ENCODE measurements around the gene KLC4.

The KLC4 gene

GRCh38 chr6:43059168-43060033 is at the start of gene KLC4, which contains the start of gene MRPL2:
KLC4 (plus strand) TSS chr6:43059631; CDS start chr6:43061336, 1,705 bp downstream.
MRPL2 (minus strand) TSS chr6:43059434; CDS start chr6:43059381, 53 bp downstream.
- in situ Hi-C loops (cut with MboI; ENCODE audit: low sequenced_read_pairs) = loop anchor here (10.0 kb wide), 1 partner anchor 85 kb away; no protein-coding TSS in a partner anchor

- in situ Hi-C loops (cut with MboI; ENCODE audit: low sequenced_read_pairs) = no loop called here
Measured at GRCh38 chr6:43011207-43011606, 48.2 kb upstream of the KLC4 start.

GRCh38 chr6:43012364-43012763 is 47.1 kb upstream of the KLC4 start:
- in situ Hi-C loops (cut with MboI; ENCODE audit: low sequenced_read_pairs) = no loop called here

GRCh38 chr6:43013097-43013842 is 46.2 kb upstream of the KLC4 start:
- in situ Hi-C loops (cut with MboI; ENCODE audit: low sequenced_read_pairs) = no loop called here

- in situ Hi-C loops (cut with MboI; ENCODE audit: low sequenced_read_pairs) = no loop called here
Measured at GRCh38 chr6:43013843-43014433, 45.5 kb upstream of the KLC4 start, which contains the start of the genes KLHDC3 and MEA1. KLHDC3 (plus strand) TSS chr6:43014249; CDS start chr6:43017193, 2,944 bp downstream. MEA1 (minus strand) TSS chr6:43013946; CDS start chr6:43013813, 133 bp downstream.

- in situ Hi-C loops (cut with MboI; ENCODE audit: low sequenced_read_pairs) = no loop called here
Measured at GRCh38 chr6:43014434-43014909, 45.0 kb upstream of the KLC4 start.

GRCh38 chr6:43016176-43016942 is 43.1 kb upstream of the KLC4 start:
- in situ Hi-C loops (cut with MboI; ENCODE audit: low sequenced_read_pairs) = no loop called here

GRCh38 chr6:43016943-43017334 is 42.5 kb upstream of the KLC4 start:
- in situ Hi-C loops (cut with MboI; ENCODE audit: low sequenced_read_pairs) = no loop called here

GRCh38 chr6:43019152-43019551 is 40.3 kb upstream of the KLC4 start:
- in situ Hi-C loops (cut with MboI; ENCODE audit: low sequenced_read_pairs) = no loop called here

GRCh38 chr6:43020052-43020705 is 39.3 kb upstream of the KLC4 start:
- in situ Hi-C loops (cut with MboI; ENCODE audit: low sequenced_read_pairs) = no loop called here

GRCh38 chr6:43020847-43021246 is 38.6 kb upstream of the KLC4 start:
- in situ Hi-C loops (cut with MboI; ENCODE audit: low sequenced_read_pairs) = no loop called here

- in situ Hi-C loops (cut with MboI; ENCODE audit: low sequenced_read_pairs) = no loop called here
Measured at GRCh38 chr6:43021270-43022047, 38.0 kb upstream of the KLC4 start, which contains the start of gene RRP36. RRP36 (plus strand) TSS chr6:43021623; CDS start chr6:43021655, 32 bp downstream.

- in situ Hi-C loops (cut with MboI; ENCODE audit: low sequenced_read_pairs) = no loop called here
Measured at GRCh38 chr6:43024436-43024835, 35.0 kb upstream of the KLC4 start.

- in situ Hi-C loops (cut with MboI; ENCODE audit: low sequenced_read_pairs) = no loop called here
Measured at GRCh38 chr6:43026365-43026764, 33.1 kb upstream of the KLC4 start.

GRCh38 chr6:43029120-43029519 is 30.3 kb upstream of the KLC4 start:
- in situ Hi-C loops (cut with MboI; ENCODE audit: low sequenced_read_pairs) = no loop called here

GRCh38 chr6:43032326-43032725 is 27.1 kb upstream of the KLC4 start:
- in situ Hi-C loops (cut with MboI; ENCODE audit: low sequenced_read_pairs) = no loop called here

- in situ Hi-C loops (cut with MboI; ENCODE audit: low sequenced_read_pairs) = no loop called here
Measured at GRCh38 chr6:43033496-43034189, 25.8 kb upstream of the KLC4 start.

- in situ Hi-C loops (cut with MboI; ENCODE audit: low sequenced_read_pairs) = no loop called here
Measured at GRCh38 chr6:43034190-43034525, 25.3 kb upstream of the KLC4 start.
